Thyroid gland (tissue), 4 donors: Measurements from ENCODE around the gene REG3G.

Experiments used
- CTCF ChIP-seq, 6 experiments: fragments of 200-600 bp in 3 of 6; fragments of 450-650 bp in 3 of 6; sonication (generic) in 3 of 6; IDR thresholded peaks; one replicate each; pipeline ENCODE4 v1.5.1; 2016 to 2019; ENCODE audit warnings: antibody characterized with exemption in 6 of 6, mild to moderate bottlenecking in 2 of 6, inconsistent platforms in 1 of 6, moderate library complexity in 1 of 6
- POLR2A ChIP-seq, 2 donors: fragments of 450-650 bp; IDR thresholded peaks; one replicate each; pipeline ENCODE4 v1.6.1; 2017; ENCODE audit warnings: antibody characterized with exemption in 2 of 2, mild to moderate bottlenecking in 2 of 2, moderate library complexity in 1 of 2

- TF ChIP-seq CTCF (IDR thresholded peaks at IDR 0.05): no peak
- TF ChIP-seq POLR2A (IDR thresholded peaks at IDR 0.05): no peak
Observed at GRCh38 chr2:78978340-78978739, 47.2 kb upstream of the REG3G start.
